SU-DHL-6 (cell line): Measurements from ENCODE around the gene L3MBTL4.
"Not testable (repeated sequence)": the region's sequence is repeated elsewhere in the genome, so short reads cannot be mapped to it uniquely, and the experiment has no call there.

Source experiments
- H2AFZ ChIP-seq: fragments of 200-600 bp; sonication (generic); 2 replicates; pipeline ENCODE4 v1.6.1; 2014; ENCODE audit warnings: low read depth, mild to moderate bottlenecking, moderate library complexity, mixed read lengths, antibody characterized with exemption, low read length; ENCODE audit not compliant: severe bottlenecking
- H3F3A ChIP-seq: fragments of 200-600 bp; shearing (Covaris generic); 2 replicates; pipeline ENCODE4 v1.6.0; 2016; ENCODE audit warnings: antibody characterized with exemption, mild to moderate bottlenecking; ENCODE audit not compliant: insufficient read depth
- H3K27ac ChIP-seq: fragments of 200-600 bp; sonication (generic); 2 replicates; pipeline ENCODE4 v1.5.1; 2016; ENCODE audit warnings: low read depth, mild to moderate bottlenecking, low read length, moderate library complexity, mixed read lengths
- H3K27me3 ChIP-seq: fragments of 200-600 bp; sonication (generic), shearing (Covaris generic); 2 replicates; pipeline ENCODE4 v1.6.0; 2014; ENCODE audit warnings: mild to moderate bottlenecking, low read length
- H3K36me3 ChIP-seq: fragments of 200-600 bp; sonication (generic); 2 replicates; pipeline ENCODE4 v1.6.1; 2014; ENCODE audit warnings: mild to moderate bottlenecking, low read length, mixed read lengths
- H3K4me2 ChIP-seq: fragments of 300-600, 200-600 bp; shearing (Covaris generic), sonication (generic); 2 replicates; pipeline ENCODE4 v1.6.0; 2014; ENCODE audit warnings: low read length, low read depth, mild to moderate bottlenecking; ENCODE audit not compliant: poor library complexity, severe bottlenecking
- H3K4me3 ChIP-seq: fragments of 200-600 bp; sonication (generic); 2 replicates; pipeline ENCODE4 v1.5.1; 2014; ENCODE audit warnings: antibody characterized with exemption, low read length, mild to moderate bottlenecking, mixed read lengths; ENCODE audit not compliant: insufficient read depth, poor library complexity, severe bottlenecking
- H3K79me2 ChIP-seq: fragments of 200-600 bp; sonication (generic); 2 replicates; pipeline ENCODE4 v1.6.1; 2014; ENCODE audit warnings: mild to moderate bottlenecking, low read length, moderate library complexity; ENCODE audit not compliant: insufficient read depth
- H3K9ac ChIP-seq: fragments of 200-600 bp; sonication (generic); 2 replicates; pipeline ENCODE4 v1.7.0; 2014; ENCODE audit warnings: mild to moderate bottlenecking, low read length
- H3K9me2 ChIP-seq: fragments of 200-600 bp; sonication (generic); replicated peaks from 2 replicates; pipeline ENCODE4 v1.6.1; 2014; ENCODE audit warnings: low read length; ENCODE audit not compliant: insufficient read depth
- H3K9me3 ChIP-seq: fragments of 200-600 bp; sonication (generic); 2 replicates; pipeline ENCODE4 v1.6.1; 2014; ENCODE audit warnings: low read length, mixed read lengths; ENCODE audit not compliant: insufficient read depth
- H4K20me1 ChIP-seq: fragments of 200-600 bp; sonication (generic); 2 replicates; pipeline ENCODE4 v1.6.1; 2014; ENCODE audit warnings: low read depth, mild to moderate bottlenecking, antibody characterized with exemption, low read length, moderate library complexity, mixed read lengths
- EZH2phosphoT487 ChIP-seq: fragments of 200-600 bp; sonication (generic), shearing (Covaris generic); conservative IDR thresholded peaks from 2 replicates; pipeline ENCODE4 v1.6.1; 2018; ENCODE audit warnings: mild to moderate bottlenecking, antibody characterized with exemption, low read length, moderate library complexity, mixed read lengths
- TF ChIP-seq, protein P1 (sequence below): fragments of 200-600 bp; sonication (generic); IDR thresholded peaks from one replicate; pipeline ENCODE4 v1.5.1; 2017; ENCODE audit warnings: antibody characterized with exemption, mild to moderate bottlenecking, low read length, moderate library complexity; ENCODE audit not compliant: insufficient read depth, poor library complexity, severe bottlenecking

The L3MBTL4 gene

DNA sequence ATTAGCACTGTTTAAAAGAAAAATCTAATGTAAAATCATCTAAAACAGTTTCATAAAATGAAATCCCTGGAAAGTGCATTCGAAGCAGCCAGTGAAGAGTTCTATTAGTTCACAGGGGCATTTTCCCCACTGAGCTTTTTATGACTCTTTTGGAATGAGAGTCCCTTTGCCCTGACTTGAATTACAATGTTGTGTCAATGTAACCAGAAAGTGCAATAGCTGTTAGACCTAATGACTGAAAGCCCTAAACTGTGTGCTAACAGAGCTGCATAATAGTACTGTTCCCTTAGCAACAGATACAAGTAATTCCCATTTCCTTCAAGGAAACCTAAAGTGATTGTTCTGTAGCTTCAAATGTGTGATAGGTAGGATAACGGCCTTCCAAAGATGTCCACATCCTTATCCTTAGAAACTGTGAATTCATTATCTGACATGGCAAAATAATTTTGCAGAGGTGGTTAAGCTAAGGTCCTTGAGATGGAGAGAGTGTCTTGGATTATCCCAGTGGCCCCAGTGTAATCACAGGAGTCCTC is 134.4 kb downstream of the L3MBTL4 start:
- H3K36me3 ChIP-seq = no peaks in the 10 kb centered on the region
- H3K9ac ChIP-seq = no peak overlapping the region
- no peak overlapping the region for H3K4me3 ChIP-seq
- no peaks in the 10 kb centered on the region for H3K9me3 ChIP-seq
- no peaks in the 10 kb centered on the region for H4K20me1 ChIP-seq
- no peaks in the 10 kb centered on the region for H3K79me2 ChIP-seq
- no peaks in the 10 kb centered on the region for H3K27me3 ChIP-seq
- no peak overlapping the region for H3K27ac ChIP-seq
- H2AFZ ChIP-seq = no peak overlapping the region
- no peaks in the 10 kb centered on the region for H3K9me2 ChIP-seq
- H3K4me2 ChIP-seq = no peak overlapping the region
- no peak for TF ChIP-seq EZH2phosphoT487
- TF ChIP-seq, protein P1, sequence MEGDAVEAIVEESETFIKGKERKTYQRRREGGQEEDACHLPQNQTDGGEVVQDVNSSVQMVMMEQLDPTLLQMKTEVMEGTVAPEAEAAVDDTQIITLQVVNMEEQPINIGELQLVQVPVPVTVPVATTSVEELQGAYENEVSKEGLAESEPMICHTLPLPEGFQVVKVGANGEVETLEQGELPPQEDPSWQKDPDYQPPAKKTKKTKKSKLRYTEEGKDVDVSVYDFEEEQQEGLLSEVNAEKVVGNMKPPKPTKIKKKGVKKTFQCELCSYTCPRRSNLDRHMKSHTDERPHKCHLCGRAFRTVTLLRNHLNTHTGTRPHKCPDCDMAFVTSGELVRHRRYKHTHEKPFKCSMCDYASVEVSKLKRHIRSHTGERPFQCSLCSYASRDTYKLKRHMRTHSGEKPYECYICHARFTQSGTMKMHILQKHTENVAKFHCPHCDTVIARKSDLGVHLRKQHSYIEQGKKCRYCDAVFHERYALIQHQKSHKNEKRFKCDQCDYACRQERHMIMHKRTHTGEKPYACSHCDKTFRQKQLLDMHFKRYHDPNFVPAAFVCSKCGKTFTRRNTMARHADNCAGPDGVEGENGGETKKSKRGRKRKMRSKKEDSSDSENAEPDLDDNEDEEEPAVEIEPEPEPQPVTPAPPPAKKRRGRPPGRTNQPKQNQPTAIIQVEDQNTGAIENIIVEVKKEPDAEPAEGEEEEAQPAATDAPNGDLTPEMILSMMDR = no peak
- no peaks in the 10 kb centered on the region for H3F3A ChIP-seq

DNA sequence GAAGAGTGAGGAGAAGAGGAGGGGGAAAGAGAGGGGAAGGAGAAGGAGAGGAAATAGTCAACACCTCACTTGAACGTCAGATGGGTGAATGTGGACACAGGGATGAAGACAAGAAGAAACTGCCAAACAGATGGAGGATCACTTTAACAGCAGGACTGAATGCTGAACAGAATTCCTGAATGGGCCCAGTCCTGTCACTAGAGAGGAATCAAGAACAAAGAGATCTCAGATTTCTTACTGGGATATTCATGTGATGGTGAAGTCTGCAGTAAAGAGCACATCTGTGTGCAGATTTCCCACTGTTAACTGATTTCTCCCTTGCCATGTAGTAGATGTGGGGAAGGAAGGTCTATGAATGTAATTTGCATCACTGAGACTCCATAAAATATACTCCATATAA is 135.4 kb downstream of the L3MBTL4 start:
- H3K9me3 ChIP-seq = no peaks in the 10 kb centered on the region

DNA sequence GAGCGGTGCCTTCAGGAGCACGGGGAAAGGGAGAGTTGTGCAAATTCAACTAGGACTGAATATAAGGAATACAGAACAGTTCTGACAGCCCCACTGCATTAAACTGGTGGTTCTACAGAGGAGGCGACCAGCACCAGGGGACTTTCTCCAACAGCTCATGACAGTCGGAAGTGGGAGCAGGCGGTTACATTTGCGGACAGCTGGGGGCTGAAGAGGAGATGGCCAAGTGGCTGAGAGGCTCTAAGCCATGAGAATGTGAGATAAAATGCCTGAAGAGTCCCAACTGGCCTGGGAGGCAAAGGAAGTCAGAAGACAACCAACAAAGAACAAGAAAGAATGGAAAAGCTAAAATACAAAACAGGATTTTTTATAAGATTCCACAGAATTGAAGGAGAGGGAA is 141.3 kb downstream of the L3MBTL4 start:
- Histone ChIP-seq H3F3A (no peaks in the 10 kb centered on the region), H3K4me3 (no peak overlapping the region), H3K9ac (no peak overlapping the region), H3K79me2 (no peaks in the 10 kb centered on the region), H3K27ac (no peak overlapping the region), H4K20me1 (no peaks in the 10 kb centered on the region), H3K9me2 (no peaks in the 10 kb centered on the region), H3K36me3 (no peaks in the 10 kb centered on the region), H3K9me3 (no peaks in the 10 kb centered on the region), H3K27me3 (no peaks in the 10 kb centered on the region), H3K4me2 (no peak overlapping the region), H2AFZ (no peak overlapping the region)
- TF ChIP-seq EZH2phosphoT487 = no peak
- TF ChIP-seq, protein P1 = no peak

More for the DNA sequence above, 135.4 kb downstream of the L3MBTL4 start:
- no peak overlapping the region for H3K27ac ChIP-seq
- no peak overlapping the region for H2AFZ ChIP-seq
- no peaks in the 10 kb centered on the region for H3K27me3 ChIP-seq
- no peaks in the 10 kb centered on the region for H3F3A ChIP-seq
- H3K4me3 ChIP-seq = no peak overlapping the region
- H3K9me2 ChIP-seq = no peaks in the 10 kb centered on the region
- no peak overlapping the region for H3K9ac ChIP-seq
- H3K4me2 ChIP-seq = no peak overlapping the region
- TF ChIP-seq EZH2phosphoT487 = no peak
- no peaks in the 10 kb centered on the region for H3K36me3 ChIP-seq
- H4K20me1 ChIP-seq = no peaks in the 10 kb centered on the region
- no peaks in the 10 kb centered on the region for H3K79me2 ChIP-seq

DNA sequence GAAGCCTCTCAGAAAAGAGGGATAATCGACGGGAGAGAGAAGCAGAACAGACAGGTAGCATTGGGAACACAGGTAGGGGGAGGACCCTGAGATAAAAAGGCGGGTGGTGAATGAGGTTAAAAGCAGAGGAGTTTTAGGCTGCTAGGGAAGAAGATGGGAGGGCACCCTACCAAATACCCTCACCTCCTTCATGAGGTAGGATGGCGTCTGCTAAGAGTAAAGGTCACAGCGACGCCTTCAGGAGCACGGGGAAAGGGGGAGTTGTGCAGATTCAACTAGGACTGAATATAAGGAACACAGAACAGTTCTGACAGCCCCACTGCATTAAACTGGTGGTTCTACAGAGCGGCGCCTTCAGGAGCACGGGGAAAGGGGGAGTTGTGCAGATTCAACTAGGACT is 142.6 kb downstream of the L3MBTL4 start:
- not testable (repeated sequence) for H3K79me2 ChIP-seq, H3K4me2 ChIP-seq, H3K9me2 ChIP-seq, H3F3A ChIP-seq, H3K9me3 ChIP-seq, H2AFZ ChIP-seq, H4K20me1 ChIP-seq, H3K4me3 ChIP-seq, H3K36me3 ChIP-seq, H3K27me3 ChIP-seq, H3K27ac ChIP-seq, H3K9ac ChIP-seq
